PC-9 (cell line): Measurements from ENCODE around the gene GORAB.

Experiments used
- EZH2 ChIP-seq: fragments of 200-600 bp; sonication (generic); IDR thresholded peaks from 2 replicates; pipeline ENCODE4 v1.8.0; 2017; ENCODE audit warnings: antibody characterized with exemption, low read depth
- TF ChIP-seq, protein P1 (sequence below): fragments of 200-600 bp; sonication (generic); conservative IDR thresholded peaks from 2 replicates; pipeline ENCODE4 v1.6.1; 2017; ENCODE audit warnings: mixed run types, antibody characterized with exemption, mild to moderate bottlenecking, moderate library complexity

DNA sequence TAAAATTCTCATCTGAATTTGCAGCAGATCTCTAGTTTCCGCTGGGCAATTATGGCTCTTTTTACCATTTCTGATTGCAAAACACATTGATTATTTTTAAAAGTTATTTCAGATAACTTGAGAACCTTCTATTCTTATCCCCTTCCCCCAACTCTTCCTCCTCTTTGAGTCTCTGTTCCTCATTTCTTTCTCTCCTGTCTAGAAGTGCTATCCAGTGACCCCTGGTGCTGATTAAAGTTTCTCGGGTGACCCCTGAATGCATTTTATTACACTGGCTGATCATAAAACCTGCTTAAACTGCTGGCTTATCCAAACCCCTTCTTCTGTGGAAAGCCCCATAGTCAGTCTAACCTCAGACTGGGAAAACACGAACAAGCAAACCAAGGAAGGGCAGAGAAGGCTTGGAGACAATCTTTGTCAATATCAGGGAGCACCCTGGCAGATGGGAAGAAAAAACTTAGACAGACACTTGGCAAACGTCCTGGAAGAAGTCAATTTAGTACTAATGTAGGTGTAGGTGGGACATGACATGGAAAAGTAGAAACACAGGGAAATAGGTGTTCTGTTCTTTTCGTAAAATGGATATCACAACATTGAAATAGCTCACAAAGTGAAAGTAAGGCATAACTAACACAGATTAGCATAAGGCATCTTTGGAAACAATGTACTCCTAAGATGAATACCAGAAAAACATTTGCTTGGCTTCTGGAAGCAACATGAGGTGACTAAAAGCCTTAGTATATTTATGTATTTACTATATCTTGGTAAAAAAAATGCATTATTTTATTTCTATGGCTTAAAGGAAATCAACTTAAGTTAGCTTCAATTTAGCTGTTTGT lies 61.4 kb downstream of the GORAB start:
- TF ChIP-seq, protein P1, sequence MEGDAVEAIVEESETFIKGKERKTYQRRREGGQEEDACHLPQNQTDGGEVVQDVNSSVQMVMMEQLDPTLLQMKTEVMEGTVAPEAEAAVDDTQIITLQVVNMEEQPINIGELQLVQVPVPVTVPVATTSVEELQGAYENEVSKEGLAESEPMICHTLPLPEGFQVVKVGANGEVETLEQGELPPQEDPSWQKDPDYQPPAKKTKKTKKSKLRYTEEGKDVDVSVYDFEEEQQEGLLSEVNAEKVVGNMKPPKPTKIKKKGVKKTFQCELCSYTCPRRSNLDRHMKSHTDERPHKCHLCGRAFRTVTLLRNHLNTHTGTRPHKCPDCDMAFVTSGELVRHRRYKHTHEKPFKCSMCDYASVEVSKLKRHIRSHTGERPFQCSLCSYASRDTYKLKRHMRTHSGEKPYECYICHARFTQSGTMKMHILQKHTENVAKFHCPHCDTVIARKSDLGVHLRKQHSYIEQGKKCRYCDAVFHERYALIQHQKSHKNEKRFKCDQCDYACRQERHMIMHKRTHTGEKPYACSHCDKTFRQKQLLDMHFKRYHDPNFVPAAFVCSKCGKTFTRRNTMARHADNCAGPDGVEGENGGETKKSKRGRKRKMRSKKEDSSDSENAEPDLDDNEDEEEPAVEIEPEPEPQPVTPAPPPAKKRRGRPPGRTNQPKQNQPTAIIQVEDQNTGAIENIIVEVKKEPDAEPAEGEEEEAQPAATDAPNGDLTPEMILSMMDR, result no peak
- no peak for TF ChIP-seq EZH2
